GM21576 (cell line): ENCODE results near the gene MICOS13.

ENCODE experiments used
- ATAC-seq: cut with Tn5 transposase; IDR thresholded peaks from one replicate; pipeline ENCODE4 v1.9.1; 2021; ENCODE audit warnings: mild to moderate bottlenecking, moderate library complexity; ENCODE audit not compliant: unreplicated experiment

Gene MICOS13

GRCh38 chr19:5671600-5671999 lies 8.7 kb downstream of the MICOS13 start:
- ATAC-seq, result no peak

GRCh38 chr19:5669212-5669611 lies 11.1 kb downstream of the MICOS13 start:
- ATAC-seq, result no peak

GRCh38 chr19:5667751-5668271 lies 12.5 kb downstream of the MICOS13 start:
- no peak for ATAC-seq

- ATAC-seq, result no peak
Observed at GRCh38 chr19:5666921-5667610, 13.2 kb downstream of the MICOS13 start.

- ATAC-seq, result no peak
Observed at GRCh38 chr19:5665781-5666513, 14.4 kb downstream of the MICOS13 start.

GRCh38 chr19:5664515-5664914 lies 15.8 kb downstream of the MICOS13 start:
- no peak for ATAC-seq

- ATAC-seq, result no peak
Observed at GRCh38 chr19:5663904-5664303, 16.4 kb downstream of the MICOS13 start.

- no peak for ATAC-seq
Observed at GRCh38 chr19:5661483-5661882, 18.8 kb downstream of the MICOS13 start.

GRCh38 chr19:5655412-5655811 lies 24.9 kb downstream of the MICOS13 start:
- no peak for ATAC-seq

- ATAC-seq, result no peak
Observed at GRCh38 chr19:5654931-5655330, 25.4 kb downstream of the MICOS13 start.

GRCh38 chr19:5652261-5652660 lies 28.1 kb downstream of the MICOS13 start:
- no peak for ATAC-seq

GRCh38 chr19:5651361-5651760 lies 29.0 kb downstream of the MICOS13 start:
- ATAC-seq, result no peak

GRCh38 chr19:5648464-5648863 lies 31.9 kb downstream of the MICOS13 start:
- no peak for ATAC-seq

GRCh38 chr19:5646703-5647102 lies 33.6 kb downstream of the MICOS13 start:
- no peak for ATAC-seq

GRCh38 chr19:5645409-5645808 lies 34.9 kb downstream of the MICOS13 start:
- no peak for ATAC-seq

- ATAC-seq, result no peak
Observed at GRCh38 chr19:5644037-5644436, 36.3 kb downstream of the MICOS13 start.

- ATAC-seq, result no peak
Observed at GRCh38 chr19:5643060-5643459, 37.3 kb downstream of the MICOS13 start.

- no peak for ATAC-seq
Observed at GRCh38 chr19:5642204-5642603, 38.1 kb downstream of the MICOS13 start.

GRCh38 chr19:5641171-5641570 lies 39.1 kb downstream of the MICOS13 start:
- no peak for ATAC-seq

GRCh38 chr19:5637971-5638370 lies 42.3 kb downstream of the MICOS13 start:
- ATAC-seq, result no peak

- ATAC-seq, result no peak
Observed at GRCh38 chr19:5635427-5635826, 44.9 kb downstream of the MICOS13 start.

- no peak for ATAC-seq
Observed at GRCh38 chr19:5632657-5633056, 47.7 kb downstream of the MICOS13 start.
